HTR-8/SVneo (cell line): Measurements from ENCODE around the gene OTOS.

Source experiments
- DNase-seq: peaks from one replicate; pipeline ENCODE4 v3.0.0; 2011; ENCODE audit warnings: low spot score, mixed read lengths; ENCODE audit not compliant: insufficient read length
- FAIRE-seq: peaks from 2 replicates; lab custom pipeline; 2011; peaks lifted over from hg19 to GRCh38; lab: Jason Lieb, UNC

Gene OTOS

GRCh38 chr2:240127911-240128607 lies 12.4 kb downstream of the OTOS start:
- DNase-seq (no peak), FAIRE-seq (no peak)

DNA sequence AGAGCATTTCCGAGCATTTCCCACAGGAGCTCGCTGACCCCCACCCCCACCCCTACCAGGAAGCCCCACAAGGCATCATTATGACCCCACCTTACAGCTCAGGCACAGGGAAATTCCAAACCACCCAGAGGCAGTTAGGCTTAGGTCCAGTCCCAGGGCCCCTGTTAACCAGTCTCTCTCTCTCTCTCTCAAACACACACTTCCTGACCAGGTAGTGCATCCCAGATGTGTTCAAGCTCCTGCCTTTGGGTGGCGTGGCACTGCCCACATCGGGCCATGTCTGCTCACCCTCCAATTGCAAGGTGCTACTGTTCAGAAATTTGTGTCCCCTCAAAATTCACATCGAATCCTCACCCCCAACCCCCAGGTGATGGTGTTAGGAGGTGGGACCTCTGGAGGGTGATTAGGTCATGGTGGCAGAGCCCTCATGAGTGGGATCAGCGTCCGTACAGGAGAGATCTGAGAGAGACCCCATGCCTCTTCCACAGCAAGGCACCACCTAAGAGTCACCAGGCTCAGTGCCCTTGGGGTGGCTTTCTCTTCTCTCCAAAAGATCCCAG lies 13.2 kb downstream of the OTOS start:
- DNase-seq (no peak), FAIRE-seq (no peak)

DNA sequence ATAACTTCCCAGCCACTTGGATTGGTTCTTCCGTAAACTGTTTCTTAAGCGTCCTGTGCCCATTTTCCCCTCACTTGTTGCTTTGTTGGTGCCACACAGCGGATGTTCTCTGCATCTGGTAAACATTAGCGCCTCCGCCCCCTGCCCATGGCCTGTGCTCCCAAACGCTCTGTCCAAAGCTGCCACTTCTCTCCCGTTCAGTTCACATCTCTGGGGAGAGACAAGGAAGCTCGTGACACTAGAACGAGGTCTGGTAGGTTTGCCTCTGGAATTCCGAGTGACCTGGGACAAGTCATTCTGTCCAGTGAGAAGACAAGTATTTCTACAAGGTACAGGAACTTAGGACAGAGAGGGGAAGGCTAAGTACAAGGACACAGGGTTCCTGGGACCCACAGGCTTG lies 13.7 kb downstream of the OTOS start:
- no peak for DNase-seq
- no peak for FAIRE-seq

DNA sequence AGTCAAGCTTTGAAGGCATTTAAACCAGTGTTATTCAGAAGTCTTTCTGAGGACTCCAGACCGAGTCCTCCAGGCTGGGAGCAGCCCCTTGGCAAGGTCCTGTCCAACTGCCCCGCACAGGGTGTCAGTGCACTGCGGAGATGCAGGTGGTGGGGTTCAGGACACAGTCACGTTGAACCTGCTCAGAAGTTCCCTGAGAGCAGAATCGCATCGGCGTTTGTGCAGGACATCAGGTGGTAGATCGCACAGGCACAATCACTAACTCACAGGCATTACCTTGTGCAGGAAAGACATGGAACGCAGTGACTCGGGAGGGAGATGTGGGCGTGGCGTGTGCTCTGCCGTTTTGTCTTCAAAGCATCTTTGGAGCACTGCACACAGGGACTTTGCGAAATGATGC lies 14.7 kb downstream of the OTOS start:
- DNase-seq: no peak
- FAIRE-seq: no peak

GRCh38 chr2:240124651-240125030 lies 15.8 kb downstream of the OTOS start:
- no peak for FAIRE-seq

GRCh38 chr2:240123821-240124650 lies 16.4 kb downstream of the OTOS start:
- FAIRE-seq (no peak), DNase-seq (no peak)

More at GRCh38 chr2:240124651-240125030, 15.8 kb downstream of the OTOS start:
- no peak for DNase-seq

DNA sequence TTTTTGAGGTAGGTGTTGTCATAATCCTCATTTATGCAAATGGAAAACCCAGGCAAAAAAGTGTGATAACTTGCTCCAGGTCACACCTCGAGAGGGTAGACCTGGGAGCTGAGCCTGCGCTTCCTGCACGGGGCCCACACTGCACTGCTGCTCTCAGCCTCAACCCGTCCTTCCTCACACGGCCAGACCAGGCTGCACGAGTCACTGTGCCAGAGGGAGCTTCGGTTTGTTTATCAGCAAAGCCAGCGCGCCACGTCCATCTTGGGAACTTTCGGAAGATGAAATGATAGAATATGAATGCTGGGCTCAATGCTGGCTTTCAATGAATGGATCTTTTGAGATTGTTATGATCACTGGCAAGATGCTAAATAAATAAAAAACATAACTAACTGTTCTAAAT lies 18.8 kb downstream of the OTOS start:
- DNase-seq: no peak

GRCh38 chr2:240121190-240121589 lies 19.3 kb downstream of the OTOS start:
- FAIRE-seq (no peak), DNase-seq (no peak)

More for the DNA sequence above, 18.8 kb downstream of the OTOS start:
- FAIRE-seq: no peak

- no peak for FAIRE-seq
These were observed 26.2 kb downstream of the OTOS start for GRCh38 chr2:240114233-240114632.

DNA sequence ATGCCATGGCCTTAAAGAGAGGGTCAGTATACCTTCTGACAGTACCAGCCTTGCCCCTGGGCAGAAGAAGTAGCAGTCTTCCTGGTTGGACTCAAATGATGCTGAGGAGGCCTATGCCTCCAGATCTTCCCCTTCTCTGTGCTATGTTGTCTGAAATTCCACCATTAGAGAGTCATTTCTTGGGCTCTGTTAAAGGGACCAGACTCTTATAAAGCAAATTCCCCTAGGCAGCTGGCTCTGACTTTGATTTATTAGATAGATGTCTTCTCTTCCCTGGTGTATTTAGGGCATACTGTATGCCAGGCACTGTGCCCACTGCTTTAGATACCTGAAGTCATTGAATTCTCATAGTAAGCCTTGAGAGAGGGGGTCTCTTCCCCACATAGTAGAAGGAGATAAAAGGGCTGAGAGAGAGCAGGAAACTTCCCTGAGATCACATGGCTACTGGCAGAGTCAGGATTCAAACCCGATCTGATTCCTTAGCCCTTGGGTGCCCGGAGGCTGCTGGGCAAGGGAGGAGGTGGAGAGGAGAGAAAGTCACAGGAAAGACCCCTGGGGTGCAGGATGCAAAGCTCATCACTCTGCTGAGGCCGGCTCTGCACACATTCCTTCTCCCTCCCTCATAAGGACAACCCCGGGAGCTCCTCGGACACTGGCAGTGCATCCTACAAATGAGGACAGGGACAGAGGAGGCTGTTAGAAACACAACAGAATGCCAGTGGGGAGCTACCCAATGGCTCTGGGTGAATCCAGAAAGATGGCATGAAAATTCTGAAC lies 27.4 kb downstream of the OTOS start:
- no peak for FAIRE-seq
- DNase-seq: no peak

More at GRCh38 chr2:240114233-240114632, 26.2 kb downstream of the OTOS start:
- DNase-seq: no peak

- FAIRE-seq: no peak
- no peak for DNase-seq
These were observed 29.2 kb downstream of the OTOS start for GRCh38 chr2:240111253-240111652.

DNA sequence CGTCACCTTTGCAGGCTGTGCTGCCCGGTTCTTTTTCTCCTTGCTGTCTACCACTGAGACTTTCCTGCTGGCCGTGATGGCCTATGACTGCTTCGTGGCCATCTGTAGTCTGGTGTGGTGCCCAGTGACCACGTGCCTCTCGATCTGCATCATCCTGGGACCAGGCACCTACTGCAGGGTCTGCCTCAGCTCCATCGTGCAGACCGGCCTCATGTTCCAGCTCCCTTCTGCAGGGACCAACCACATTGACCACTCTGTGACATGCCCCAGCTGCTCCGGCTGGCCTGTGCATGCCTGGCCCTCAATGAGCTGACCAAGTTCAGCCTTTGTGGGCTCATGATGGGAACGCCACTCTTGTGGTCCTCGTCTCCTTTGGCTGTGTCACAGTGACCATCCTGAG lies 31.1 kb downstream of the OTOS start:
- FAIRE-seq (no peak), DNase-seq (no peak)

- no peak for FAIRE-seq
These were observed 33.0 kb downstream of the OTOS start for GRCh38 chr2:240107477-240107796.

GRCh38 chr2:240106765-240107476 lies 33.5 kb downstream of the OTOS start:
- FAIRE-seq (no peak), DNase-seq (no peak)

More at GRCh38 chr2:240107477-240107796, 33.0 kb downstream of the OTOS start:
- no peak for DNase-seq

DNA sequence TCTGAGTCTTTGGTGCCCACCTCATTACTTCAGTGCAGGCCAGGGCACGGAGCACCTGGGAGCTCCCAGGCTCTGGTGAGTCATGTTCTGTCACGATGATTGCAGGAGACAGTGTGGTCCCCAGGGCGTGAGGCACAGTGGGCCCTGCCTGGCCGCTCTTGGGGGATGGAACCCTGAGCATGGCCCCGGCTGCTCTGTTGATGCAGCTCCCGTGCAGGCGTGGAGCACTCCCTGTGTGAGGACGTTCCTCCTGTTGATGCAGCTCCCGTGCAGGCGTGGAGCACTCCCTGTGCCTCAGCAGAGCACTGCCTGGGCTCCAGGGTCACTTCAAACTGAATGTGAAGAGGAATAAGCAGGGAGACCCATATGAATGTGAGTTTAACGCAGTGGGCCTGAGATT lies 34.5 kb downstream of the OTOS start:
- no peak for DNase-seq
- FAIRE-seq: no peak

DNA sequence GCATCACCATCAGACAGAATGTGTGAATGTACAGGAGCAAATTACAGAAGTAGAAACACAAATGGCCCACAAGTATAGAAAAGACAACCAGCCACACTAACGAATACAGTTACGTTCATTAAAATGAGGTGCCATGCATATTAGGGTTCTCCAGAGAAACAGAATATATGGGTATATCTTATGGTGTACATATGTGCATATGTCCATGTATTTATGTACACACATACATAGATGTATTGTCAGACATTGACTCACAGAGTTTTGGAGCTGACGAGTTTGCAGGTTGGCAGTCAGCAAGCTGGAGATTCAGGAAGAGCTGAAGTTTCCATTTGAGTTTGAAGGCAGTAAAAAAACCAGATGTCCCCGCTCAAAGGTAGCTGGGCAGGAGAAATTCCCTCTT lies 37.3 kb downstream of the OTOS start:
- FAIRE-seq (no peak), DNase-seq (no peak)

- FAIRE-seq: no peak
- DNase-seq: no peak
These were observed 42.1 kb downstream of the OTOS start for GRCh38 chr2:240098349-240098748.

DNA sequence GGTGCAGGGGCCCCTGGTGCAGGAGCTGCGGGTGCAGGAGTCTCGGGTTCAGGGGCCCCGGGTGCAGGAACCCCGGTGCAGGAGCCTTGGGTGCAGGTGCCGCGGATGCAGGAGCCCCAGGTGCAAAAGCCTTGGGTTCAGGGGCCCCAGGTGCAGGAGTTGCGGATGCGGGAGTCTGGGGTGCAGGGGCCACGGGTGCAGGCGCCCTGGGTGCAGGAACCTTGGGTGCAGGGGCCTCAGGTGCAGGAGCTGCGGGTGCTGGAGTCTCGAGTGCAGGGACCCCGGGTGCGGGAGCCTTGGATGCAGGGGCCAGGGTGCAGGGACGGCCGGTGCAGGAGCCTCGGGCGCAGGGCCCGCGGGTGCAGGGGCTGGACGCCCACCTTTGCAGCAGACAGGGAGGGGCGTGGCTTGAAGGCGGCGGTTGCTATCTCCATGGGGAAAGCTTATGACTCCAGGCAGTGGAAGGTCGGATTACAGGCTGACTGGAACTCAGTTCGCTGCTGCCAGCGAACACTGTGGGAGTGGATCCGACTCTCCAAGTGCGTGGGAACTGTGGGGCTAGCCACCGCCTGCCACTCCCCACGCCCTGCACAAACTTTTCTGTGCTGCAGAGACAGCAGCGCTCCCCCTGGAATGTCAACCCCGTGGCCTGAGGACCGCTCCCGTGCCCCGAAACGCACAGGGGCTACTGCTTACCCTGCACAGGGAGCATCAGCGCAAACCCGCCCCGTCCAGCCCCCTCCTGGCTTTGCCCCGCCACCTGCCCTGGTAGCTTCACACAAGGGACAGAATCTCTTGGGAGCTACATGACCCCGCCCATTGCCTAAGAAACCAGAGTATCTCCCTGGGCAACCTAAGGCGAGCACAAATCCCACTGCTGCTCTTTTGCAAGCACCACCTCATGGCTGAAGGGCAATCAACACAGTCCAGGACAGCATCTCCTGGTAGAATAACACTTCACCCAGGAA lies 44.6 kb downstream of the OTOS start:
- DNase-seq: no peak

GRCh38 chr2:240089306-240089705 lies 51.2 kb downstream of the OTOS start:
- DNase-seq: no peak
- FAIRE-seq: no peak

More for the DNA sequence above, 44.6 kb downstream of the OTOS start:
- no peak for FAIRE-seq
